M059J (cell line): ENCODE results near the gene APOA4. TPM values are rescaled to one million over a fixed set of nuclear protein-coding genes. Genes with fewer than 3 reads are reported as not detected.

ENCODE experiments used
- DNase-seq: peaks from one replicate; pipeline ENCODE4 v3.0.0-alpha.2; 2012; ENCODE audit warnings: low read depth
- total RNA-seq: library from RNA; depleted of rRNA; stranded (reverse); fragments of >200 nt; shearing (Covaris generic); gene quantifications from 2 replicates; pipeline ENCODE4 v1.2.3, GENCODE V29; 2014; rRNA removed

The APOA4 gene
- total RNA-seq, 1 experiment from 2014 or later = not detected

GRCh38 chr11:116776522-116776984 lies 46.6 kb downstream of the APOA4 start:
- DNase-seq = no peak

DNA sequence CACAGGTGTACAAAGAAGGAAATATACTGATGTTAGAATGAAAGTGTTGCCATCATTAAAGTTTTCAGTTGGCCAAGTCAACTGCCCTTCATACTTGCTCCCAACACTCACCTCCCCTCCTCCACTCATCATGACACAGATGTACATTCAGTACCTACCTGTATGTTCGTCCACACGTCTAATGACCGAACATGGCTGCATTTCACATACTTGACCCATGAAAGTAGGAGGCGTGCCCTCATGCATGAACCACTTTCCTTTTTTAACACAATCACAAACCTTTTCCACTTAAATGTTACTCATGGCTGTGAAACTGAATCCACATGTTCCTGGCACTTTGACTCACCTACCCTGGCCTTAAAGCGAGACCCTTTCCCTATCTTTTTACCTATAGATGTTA lies 47.1 kb downstream of the APOA4 start:
- no peak for DNase-seq

- DNase-seq = no peak
These were observed 48.4 kb downstream of the APOA4 start for GRCh38 chr11:116774661-116775060.

- DNase-seq = peak; percentile 11
These were observed 49.7 kb downstream of the APOA4 start for GRCh38 chr11:116773203-116774097.

DNA sequence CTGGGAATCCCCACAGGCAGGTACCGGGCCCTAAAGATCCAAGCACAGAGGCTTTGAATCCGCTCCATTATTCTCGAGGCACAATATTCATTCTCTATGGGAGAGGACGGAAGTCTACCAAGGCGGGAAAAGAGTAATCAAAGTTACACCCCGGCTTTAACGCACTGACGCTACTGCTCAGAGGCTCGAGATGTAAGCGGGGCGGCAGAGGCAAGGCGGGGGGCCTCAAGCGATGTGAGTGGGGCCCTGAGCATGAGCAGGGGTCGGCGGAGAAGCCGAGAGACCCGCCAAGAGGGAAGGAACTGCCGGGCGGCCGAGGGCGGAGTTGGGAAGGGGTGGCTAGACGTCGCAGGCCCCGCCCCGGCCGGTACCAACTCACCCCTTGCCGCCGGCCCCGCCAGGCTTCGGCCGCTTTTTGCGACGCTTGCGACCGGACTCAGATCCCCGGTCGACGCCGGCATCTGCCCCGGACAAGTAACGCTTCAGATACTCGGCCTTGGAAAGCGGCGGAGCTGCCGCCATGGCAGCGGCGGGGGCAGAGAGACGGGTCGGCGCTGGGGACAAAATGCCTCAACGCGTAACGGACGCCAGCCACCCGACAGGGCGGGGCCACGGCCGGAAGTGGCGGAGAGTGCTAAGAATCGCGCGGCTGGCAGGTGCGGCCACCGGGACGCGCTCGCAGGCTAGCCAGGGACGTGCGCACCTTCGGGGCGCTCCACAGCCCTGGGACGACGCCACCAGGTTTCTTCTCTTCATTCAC lies 50.5 kb downstream of the APOA4 start, which contains the start of gene BUD13:
BUD13 (minus strand) TSS at position 545 of the 760 bp plus-strand sequence; CDS start at position 522, 23 bp downstream.
- peak; percentile 80 for DNase-seq

- DNase-seq = peak; percentile 12
These were observed 51.2 kb downstream of the APOA4 start for GRCh38 chr11:116771935-116772334.

Other genes starting within 250 kb of the APOA4 start
- gene BUD13, start 50.3 kb downstream of the APOA4 start, total RNA-seq = 18.5 and 26.4 TPM in 2 replicates
- gene ZPR1, start 35.3 kb downstream of the APOA4 start, total RNA-seq = 59.8 and 98.2 TPM in 2 replicates
- not detected in 2 replicates for gene APOA5, start 31.4 kb downstream of the APOA4 start, total RNA-seq
- gene APOC3, start 6.6 kb upstream of the APOA4 start, total RNA-seq = not detected in 2 replicates
- not detected in 2 replicates for gene APOA1, start 14.3 kb upstream of the APOA4 start, total RNA-seq